MM.1S (cell line): ENCODE data around the gene SLC35A4.

Source experiments
- DNase-seq: peaks from one replicate; pipeline ENCODE4 v3.0.0-alpha.2; 2015
- H2AFZ ChIP-seq: fragments of 300-600 bp; sonication (generic); 2 replicates; pipeline ENCODE4 v1.6.0; 2016; ENCODE audit warnings: antibody characterized with exemption, low read length
- H3F3A ChIP-seq: fragments of 300-600 bp; sonication (generic); 2 replicates; pipeline ENCODE4 v1.6.1; 2016; ENCODE audit warnings: mild to moderate bottlenecking, antibody characterized with exemption, low read length, moderate library complexity, mixed read lengths; ENCODE audit not compliant: insufficient read depth
- H3K27ac ChIP-seq: fragments of 300-600 bp; sonication (generic); 2 replicates; pipeline ENCODE4 v1.5.1; 2016; ENCODE audit warnings: mild to moderate bottlenecking, low read length
- H3K27me3 ChIP-seq: fragments of 300-600 bp; sonication (generic); replicated peaks from 2 replicates; pipeline ENCODE4 v1.6.0; 2016; ENCODE audit warnings: low read length; ENCODE audit not compliant: insufficient read depth
- H3K36me3 ChIP-seq: fragments of 300-600 bp; sonication (generic); replicated peaks from 2 replicates; pipeline ENCODE4 v1.6.1; 2016; ENCODE audit warnings: mild to moderate bottlenecking, low read length, mixed read lengths; ENCODE audit not compliant: insufficient read depth
- H3K4me1 ChIP-seq: fragments of 300-600 bp; sonication (generic); 2 replicates; pipeline ENCODE4 v1.6.1; 2016; ENCODE audit warnings: low read length, mixed read lengths
- H3K4me2 ChIP-seq: fragments of 300-600 bp; sonication (generic); 2 replicates; pipeline ENCODE4 v1.6.0; 2016; ENCODE audit warnings: low read depth, low read length
- H3K4me3 ChIP-seq: fragments of 300-600 bp; sonication (generic); 2 replicates; pipeline ENCODE4 v1.5.1; 2016; ENCODE audit warnings: low read length, mixed read lengths
- H3K79me2 ChIP-seq: fragments of 300-600 bp; sonication (generic); 2 replicates; pipeline ENCODE4 v1.6.1; 2016; ENCODE audit warnings: mixed run types, low read length, mixed read lengths
- H3K9ac ChIP-seq: fragments of 300-600 bp; sonication (generic); 2 replicates; pipeline ENCODE4 v1.6.1; 2016; ENCODE audit warnings: low read length, mixed read lengths
- H3K9me2 ChIP-seq: fragments of 300-600 bp; sonication (generic); replicated peaks from 2 replicates; pipeline ENCODE4 v1.6.1; 2016; ENCODE audit warnings: mild to moderate bottlenecking, low read length, mixed read lengths; ENCODE audit not compliant: insufficient read depth
- H3K9me3 ChIP-seq: fragments of 300-600 bp; sonication (generic); replicated peaks from 2 replicates; pipeline ENCODE4 v1.6.1; 2016; ENCODE audit warnings: mild to moderate bottlenecking, low read length, mixed read lengths; ENCODE audit not compliant: insufficient read depth
- H4K20me1 ChIP-seq: fragments of 300-600 bp; sonication (generic); 2 replicates; pipeline ENCODE4 v1.6.1; 2016; ENCODE audit warnings: mild to moderate bottlenecking, low read length, moderate library complexity, mixed read lengths; ENCODE audit not compliant: insufficient read depth
- CTCF ChIP-seq: fragments of 300-600 bp; sonication (generic); IDR thresholded peaks from 2 replicates; pipeline ENCODE4 v1.5.1; 2016; ENCODE audit warnings: antibody characterized with exemption, low read length, mixed read lengths
- EZH2 ChIP-seq: fragments of 300-600 bp; sonication (generic); optimal IDR thresholded peaks from 2 replicates; pipeline ENCODE3; 2017; ENCODE audit warnings: low read depth, mild to moderate bottlenecking, antibody characterized with exemption, low read length, mixed read lengths
- EZH2phosphoT487 ChIP-seq: fragments of 300-600 bp; sonication (generic); IDR thresholded peaks from 2 replicates; pipeline ENCODE4 v1.6.1; 2018; ENCODE audit warnings: antibody characterized with exemption, low read length

SLC35A4 gene

DNA sequence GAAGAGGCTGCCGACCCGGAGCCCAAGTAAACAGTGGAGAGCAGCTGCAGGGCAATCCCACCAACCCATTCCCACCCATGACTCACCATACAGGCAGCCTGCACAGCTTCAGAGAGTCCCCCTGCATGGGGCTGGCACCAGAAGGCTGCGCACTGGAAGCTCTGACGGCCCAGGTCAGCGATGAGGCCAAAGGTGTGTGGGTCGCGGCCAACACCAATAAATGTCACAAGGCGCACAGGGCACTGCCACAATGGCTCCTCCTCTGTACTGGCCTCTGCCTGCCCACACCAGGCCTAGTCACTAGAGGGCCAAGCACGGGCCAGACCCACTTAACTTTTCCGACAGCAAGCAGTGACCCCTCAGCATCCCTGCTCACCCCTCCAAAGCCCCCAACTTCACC lies 4.4 kb upstream of the SLC35A4 start:
- peaks cover 27% of the 10 kb centered on the region for H3K79me2 ChIP-seq
- H2AFZ ChIP-seq: no peak overlapping the region
- H3K4me3 ChIP-seq: no peak overlapping the region
- no peaks in the 10 kb centered on the region; the same call in 1 of the 2 replicates for H3F3A ChIP-seq
- no peaks in the 10 kb centered on the region for H4K20me1 ChIP-seq
- no peaks in the 10 kb centered on the region for H3K9me2 ChIP-seq
- H3K27me3 ChIP-seq: no peaks in the 10 kb centered on the region
- H3K27ac ChIP-seq: no peak overlapping the region
- TF ChIP-seq EZH2: no peak
- no peak for TF ChIP-seq EZH2phosphoT487
- no peak for TF ChIP-seq CTCF
- H3K9me3 ChIP-seq: no peaks in the 10 kb centered on the region
- H3K9ac ChIP-seq: no peak overlapping the region
- peaks cover 25% of the 10 kb centered on the region for H3K4me1 ChIP-seq
- no peaks in the 10 kb centered on the region for H3K36me3 ChIP-seq
- DNase-seq: no peak
- H3K4me2 ChIP-seq: no peak overlapping the region

- H2AFZ ChIP-seq: no peak overlapping the region
- no peak for DNase-seq
- no peak overlapping the region for H3K27ac ChIP-seq
- no peak overlapping the region for H3K9ac ChIP-seq
- H3K9me2 ChIP-seq: no peaks in the 10 kb centered on the region
- no peaks in the 10 kb centered on the region for H3K36me3 ChIP-seq
- no peak overlapping the region for H3K4me2 ChIP-seq
- no peaks in the 10 kb centered on the region for H4K20me1 ChIP-seq
- H3K4me3 ChIP-seq: no peak overlapping the region
- TF ChIP-seq EZH2phosphoT487: no peak
- no peak for TF ChIP-seq CTCF
- no peak for TF ChIP-seq EZH2
- H3K4me1 ChIP-seq: peaks cover 25% of the 10 kb centered on the region
- peaks cover 27% of the 10 kb centered on the region for H3K79me2 ChIP-seq
- no peaks in the 10 kb centered on the region for H3K9me3 ChIP-seq
- no peaks in the 10 kb centered on the region; the same call in 1 of the 2 replicates for H3F3A ChIP-seq
- no peaks in the 10 kb centered on the region for H3K27me3 ChIP-seq
Measured at GRCh38 chr5:140561753-140562523, 2.7 kb upstream of the SLC35A4 start.

DNA sequence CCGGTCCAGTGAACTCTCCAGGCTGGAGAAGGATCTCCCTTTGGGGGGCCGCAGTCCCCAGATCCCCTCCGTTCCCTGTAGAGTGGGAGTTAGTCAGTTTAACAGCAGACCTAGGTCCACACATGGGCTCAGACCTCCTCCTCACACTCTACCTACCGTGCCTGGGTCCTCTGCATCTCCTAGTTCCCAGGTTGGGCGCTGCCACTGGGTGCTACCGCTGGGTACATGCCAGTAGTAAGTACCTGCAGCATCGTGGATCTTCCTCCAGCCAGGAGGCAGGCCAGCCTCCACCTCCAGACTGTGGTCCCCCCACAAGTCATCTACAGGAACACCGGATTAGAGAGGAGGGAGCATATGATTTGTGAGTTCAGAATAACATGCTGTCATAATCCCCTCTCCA lies 1.0 kb upstream of the SLC35A4 start:
- Histone ChIP-seq H4K20me1 (no peaks in the 10 kb centered on the region), H3K9me2 (no peaks in the 10 kb centered on the region), H3K79me2 (peaks cover 38% of the 10 kb centered on the region), H2AFZ (peak overlapping the region; percentile 81), H3K27ac (peak overlapping the region; percentile 77; the same call in 1 of the 2 replicates), H3K4me2 (peak overlapping the region; percentile 70), H3F3A (peaks cover 4% of the 10 kb centered on the region; the same call in 1 of the 2 replicates), H3K4me3 (peak overlapping the region; percentile 70), H3K27me3 (no peaks in the 10 kb centered on the region), H3K9me3 (no peaks in the 10 kb centered on the region), H3K4me1 (peaks cover 27% of the 10 kb centered on the region), H3K9ac (peak overlapping the region; percentile 89; the same call in 1 of the 2 replicates), H3K36me3 (no peaks in the 10 kb centered on the region)
- TF ChIP-seq EZH2phosphoT487 (no peak), EZH2 (no peak), CTCF (no peak)
- DNase-seq: no peak
